Right atrium auricular region (tissue), 2 donors: Measurements from ENCODE around the gene MYL12B. TPM values are rescaled to one million over a fixed set of nuclear protein-coding genes. Genes with fewer than 3 reads are reported as not detected.

Experiments
- DNase-seq: peaks from one replicate; pipeline ENCODE4 v3.0.0-alpha.2; 2019; ENCODE audit warnings: low spot score
- H3K27ac ChIP-seq, 2 donors: fragments of 200-600 bp; sonication (generic); 1 replicate in 1 of 2; 2 replicates in 1 of 2; pipeline ENCODE4 v1.5.1; 2016 to 2019
- H3K27me3 ChIP-seq, 2 donors: fragments of 200-600 bp; sonication (generic); one replicate each; pipeline versions ENCODE4 v1.5.1 to v1.6.0; 2017 to 2019
- H3K36me3 ChIP-seq: fragments of 200-600 bp; sonication (generic); one replicate; pipeline ENCODE4 v1.5.1; 2016
- H3K4me1 ChIP-seq, 2 donors: fragments of 200-600 bp; sonication (generic); one replicate each; pipeline versions ENCODE4 v1.5.1 to v1.6.0; 2017 to 2019
- H3K4me3 ChIP-seq, 2 donors: fragments of 200-600 bp; sonication (generic); 1 replicate in 1 of 2; 2 replicates in 1 of 2; pipeline ENCODE4 v1.5.1; 2017 to 2019; ENCODE audit warnings: mild to moderate bottlenecking in 1 of 2, moderate library complexity in 1 of 2
- H3K9me3 ChIP-seq, 2 donors: fragments of 200-600 bp; sonication (generic); one replicate each; pipeline ENCODE4 v1.5.1; 2019
- CTCF ChIP-seq, 2 donors: fragments of 200-600 bp; sonication (generic); IDR thresholded peaks; one replicate each; pipeline ENCODE4 v1.5.1; 2019; ENCODE audit warnings: antibody characterized with exemption in 2 of 2
- total RNA-seq, 2 donors: library from RNA; depleted of rRNA; stranded (reverse); fragments of >200 nt; gene quantifications; one replicate each; pipeline ENCODE4 v1.1.0, GENCODE V29; 2016

MYL12B gene
- total RNA-seq, 2 donors from 2014 or later: 180 to 231 TPM

- Histone ChIP-seq H3K27ac (no peak overlapping the region), H3K9me3 (no peaks in the 10 kb centered on the region), H3K4me3 (no peak overlapping the region), H3K4me1 (peaks cover 0 to 4% of the 10 kb centered on the region in 2 donors), H3K27me3 (no peaks in the 10 kb centered on the region), H3K36me3 (no peaks in the 10 kb centered on the region)
- DNase-seq: no peak
- TF ChIP-seq CTCF (IDR thresholded peaks at IDR 0.05): no peak
Measured at GRCh38 chr18:3223356-3223755, 38.6 kb upstream of the MYL12B start.

- DNase-seq: no peak
- TF ChIP-seq CTCF (IDR thresholded peaks at IDR 0.05): no peak
- Histone ChIP-seq H3K4me3 (no peak overlapping the region), H3K36me3 (no peaks in the 10 kb centered on the region), H3K9me3 (no peaks in the 10 kb centered on the region), H3K4me1 (peaks cover 0 to 2% of the 10 kb centered on the region in 2 donors), H3K27ac (no peak overlapping the region), H3K27me3 (no peaks in the 10 kb centered on the region)
Measured at GRCh38 chr18:3224223-3224622, 37.7 kb upstream of the MYL12B start.

GRCh38 chr18:3225588-3225987, 36.3 kb upstream of the MYL12B start:
- no peak for TF ChIP-seq CTCF (IDR thresholded peaks at IDR 0.05)
- DNase-seq: no peak
- no peaks in the 10 kb centered on the region for H3K4me1 ChIP-seq
- no peak overlapping the region for H3K4me3 ChIP-seq
- H3K27ac ChIP-seq: peak overlapping the region in 1 of 2 donors; percentile 20
- H3K27me3 ChIP-seq: no peaks in the 10 kb centered on the region
- no peaks in the 10 kb centered on the region for H3K36me3 ChIP-seq
- no peaks in the 10 kb centered on the region for H3K9me3 ChIP-seq

- Histone ChIP-seq H3K4me1 (no peaks in the 10 kb centered on the region), H3K36me3 (no peaks in the 10 kb centered on the region), H3K27me3 (no peaks in the 10 kb centered on the region), H3K4me3 (no peak overlapping the region), H3K9me3 (no peaks in the 10 kb centered on the region), H3K27ac (no peak overlapping the region)
- no peak for TF ChIP-seq CTCF (IDR thresholded peaks at IDR 0.05)
- DNase-seq: no peak
Measured at GRCh38 chr18:3226048-3226447, 35.9 kb upstream of the MYL12B start.

- no peaks in the 10 kb centered on the region for H3K27me3 ChIP-seq
- H3K36me3 ChIP-seq: peaks cover 4% of the 10 kb centered on the region
- no peak overlapping the region for H3K27ac ChIP-seq
- TF ChIP-seq CTCF (IDR thresholded peaks at IDR 0.05): no peak
- DNase-seq: no peak
- no peaks in the 10 kb centered on the region for H3K9me3 ChIP-seq
- H3K4me1 ChIP-seq: no peaks in the 10 kb centered on the region
- H3K4me3 ChIP-seq: no peak overlapping the region
Measured at GRCh38 chr18:3230401-3231334, 31.3 kb upstream of the MYL12B start.
